Measurements from ENCODE around the gene FBXW12.

Gene FBXW12

DNA sequence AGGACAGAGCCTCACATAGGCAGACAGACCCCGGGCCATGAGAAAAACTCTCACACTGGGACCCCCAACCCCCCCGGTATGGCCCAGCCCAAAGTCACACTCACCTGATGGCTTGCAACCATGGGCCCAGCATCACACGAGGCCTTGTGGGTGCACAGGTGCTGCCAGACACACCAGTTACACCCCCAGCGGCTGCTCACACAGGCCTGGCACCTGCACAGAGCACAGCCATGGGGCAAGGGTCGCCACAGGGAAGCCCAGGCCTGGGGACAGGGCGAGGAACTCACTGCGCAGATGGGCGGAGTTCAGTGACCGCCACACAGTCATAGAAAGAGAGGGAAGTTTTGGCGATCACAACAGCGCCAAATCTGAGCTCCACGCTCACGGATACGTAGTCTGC, 48.5 kb downstream of the FBXW12 start:
- DNase-seq (ENCODE audit: low read depth in 2 of 3, low spot score in 1 of 3): no peak

DNA sequence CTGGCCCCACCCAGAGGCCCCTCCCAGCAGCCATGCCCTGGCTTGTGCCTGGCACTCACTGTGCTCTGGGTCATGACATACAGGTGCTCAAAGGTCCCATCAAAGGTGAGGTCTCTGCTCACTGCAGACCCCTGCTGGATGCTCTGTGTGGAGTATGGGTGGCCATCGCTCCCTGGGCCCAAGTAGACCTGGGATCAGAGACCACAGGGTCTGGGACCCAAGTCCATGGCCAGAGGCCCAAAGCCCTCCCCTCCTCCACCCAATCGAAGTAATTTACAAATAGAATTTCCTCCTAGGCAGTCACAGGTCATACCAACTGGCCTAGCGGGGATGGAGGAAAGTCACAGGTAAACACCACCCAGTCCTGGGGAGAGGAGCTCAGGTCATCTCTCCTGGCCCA, 50.3 kb downstream of the FBXW12 start:
- DNase-seq (ENCODE audit: low read depth in 2 of 3, low spot score in 1 of 3): no peak

DNA sequence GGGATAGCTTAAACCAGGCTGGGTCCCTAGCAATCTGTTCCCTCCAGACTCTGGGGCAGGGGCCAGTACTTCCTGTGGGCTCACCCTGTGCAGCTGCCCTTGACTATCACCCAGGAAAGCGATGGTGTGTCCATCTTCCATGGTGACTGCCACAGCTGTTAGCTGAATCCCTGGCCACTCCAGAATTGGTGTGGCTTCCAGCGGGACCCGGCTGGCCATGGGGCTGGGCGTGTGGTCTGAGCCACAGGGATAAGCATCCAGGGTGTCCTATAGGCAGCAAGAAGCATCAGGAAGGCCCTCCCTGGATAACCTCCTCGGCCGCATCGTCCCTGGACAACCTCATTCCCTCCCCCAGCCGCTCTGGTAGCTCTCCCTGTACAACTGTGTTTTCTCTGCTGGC, 50.7 kb downstream of the FBXW12 start:
- no peak for DNase-seq (ENCODE audit: low read depth in 2 of 3, low spot score in 1 of 3)

DNA sequence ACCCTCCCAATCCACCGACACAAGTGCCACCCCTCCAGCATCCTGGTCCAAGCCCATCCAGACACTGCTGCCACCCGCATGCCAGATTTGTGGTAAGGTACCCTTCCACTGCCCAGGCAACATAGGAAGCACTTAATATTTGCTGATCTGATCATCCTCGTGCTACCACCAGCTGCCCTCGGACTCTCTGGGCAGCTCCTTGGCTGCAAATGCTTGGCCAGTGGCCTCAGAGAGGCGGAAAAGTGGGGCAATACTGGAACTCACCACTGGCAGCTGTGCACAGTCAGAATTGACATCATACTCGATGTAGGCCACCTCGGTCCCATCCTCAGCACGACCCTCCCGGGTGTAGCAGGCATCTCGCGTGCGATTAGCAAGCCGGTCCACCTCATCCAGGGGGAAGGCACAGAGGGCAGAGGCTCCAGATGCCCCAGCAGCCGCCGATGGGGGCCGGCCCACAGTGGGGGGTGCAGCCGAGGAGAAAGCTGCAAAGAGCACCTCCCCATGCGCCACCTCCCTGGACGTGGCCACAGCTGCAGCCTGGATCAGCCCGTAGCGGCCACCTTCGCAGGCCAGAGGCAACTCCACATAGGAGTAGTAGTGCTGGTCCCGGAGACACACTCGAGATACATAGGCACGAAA, 51.3 kb downstream of the FBXW12 start:
- no peak for DNase-seq (ENCODE audit: low read depth in 2 of 3, low spot score in 1 of 3)

DNA sequence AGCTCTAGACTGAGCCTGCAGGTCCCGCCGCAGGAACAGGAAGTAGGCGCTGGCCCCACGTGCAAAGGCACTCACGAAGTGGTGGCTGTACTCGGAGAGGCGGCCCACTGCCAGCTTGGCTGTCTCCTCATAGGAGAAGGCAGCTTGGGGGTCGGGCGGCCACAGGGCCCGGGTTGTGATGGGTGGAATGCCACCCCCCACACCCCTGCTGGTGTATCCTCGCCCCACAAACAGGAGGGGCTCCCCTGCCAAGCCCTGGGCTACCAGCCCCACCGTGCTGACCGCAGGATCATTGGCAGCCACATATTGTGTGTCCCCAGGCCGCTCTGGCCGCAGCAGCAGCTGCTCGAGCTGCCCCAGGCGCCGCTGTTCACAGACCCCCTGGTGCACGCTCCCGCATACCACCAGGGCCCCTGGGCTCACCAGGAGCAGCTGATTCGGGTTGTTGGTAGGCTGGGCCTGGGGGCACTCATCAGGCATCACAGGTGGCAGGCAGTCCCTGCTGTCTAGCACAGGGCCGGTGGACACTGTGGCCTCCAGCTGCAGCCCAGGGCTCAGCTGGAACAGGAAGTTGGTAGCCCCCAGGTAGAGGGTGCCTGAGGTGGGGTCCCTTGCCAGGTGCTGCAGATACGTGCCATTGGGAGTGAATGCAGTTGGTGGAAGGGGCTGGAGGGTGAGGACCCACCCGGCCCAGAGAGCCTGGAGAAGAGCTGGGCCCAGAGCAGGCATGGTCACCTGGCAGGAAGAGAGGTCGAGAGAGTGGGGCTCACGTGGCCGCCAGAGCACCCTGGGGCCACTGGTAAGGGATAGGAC, 52.1 kb downstream of the FBXW12 start:
- DNase-seq (ENCODE audit: low read depth in 2 of 3, low spot score in 1 of 3): no peak

DNA sequence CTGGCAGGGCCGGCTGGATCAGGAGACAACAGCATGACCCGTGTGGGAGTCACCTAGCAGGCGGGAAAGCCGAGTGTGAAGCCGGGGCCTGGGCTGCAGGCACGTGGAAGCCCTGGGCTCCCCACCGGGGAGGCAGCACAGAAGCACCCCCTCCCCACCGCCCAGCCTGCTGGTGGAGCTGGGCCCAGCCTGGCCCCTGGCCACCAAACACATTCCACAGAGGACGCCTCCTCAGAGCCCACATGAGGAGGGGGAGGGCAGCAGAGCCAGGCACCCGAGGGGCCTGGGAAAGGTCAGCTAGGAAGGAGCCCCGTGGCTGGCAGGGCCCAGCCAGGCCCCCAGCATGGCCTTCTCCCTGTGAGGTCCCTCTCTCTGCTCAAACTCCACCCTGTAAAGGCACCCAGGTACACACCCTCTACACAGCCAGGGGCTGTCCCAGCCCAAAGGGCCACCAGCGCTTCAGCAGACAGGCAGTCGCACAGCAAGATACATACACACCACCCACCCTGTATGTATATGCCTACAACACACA, 53.3 kb downstream of the FBXW12 start:
- DNase-seq (ENCODE audit: low read depth in 2 of 3, low spot score in 1 of 3): no peak

DNA sequence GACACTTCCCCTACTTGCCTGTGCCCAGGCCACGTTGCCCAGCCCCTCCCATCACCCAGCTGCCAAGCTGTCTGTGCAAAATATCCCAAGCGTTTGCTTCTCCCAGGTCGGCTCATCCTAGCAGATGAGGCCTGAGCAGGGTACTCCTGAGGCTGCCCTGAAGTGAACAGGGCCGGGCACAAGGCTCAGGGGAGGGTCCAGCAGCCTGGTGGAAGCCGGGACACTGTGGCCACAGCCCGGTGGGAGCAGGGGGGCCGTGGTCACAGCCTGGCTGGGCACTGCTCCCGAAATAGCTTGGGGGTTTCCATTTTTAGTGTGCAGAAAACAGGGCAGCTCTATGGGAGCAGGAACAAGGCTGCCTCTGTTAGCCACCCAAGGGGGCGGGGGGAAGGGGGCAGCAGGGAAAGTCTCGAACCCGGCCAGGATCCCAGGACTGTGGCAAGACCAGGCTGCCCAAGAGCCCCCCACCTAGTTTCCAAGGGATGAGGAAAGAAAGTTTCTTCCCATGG, 54.4 kb downstream of the FBXW12 start:
- DNase-seq (ENCODE audit: low read depth in 2 of 3, low spot score in 1 of 3): no peak

DNA sequence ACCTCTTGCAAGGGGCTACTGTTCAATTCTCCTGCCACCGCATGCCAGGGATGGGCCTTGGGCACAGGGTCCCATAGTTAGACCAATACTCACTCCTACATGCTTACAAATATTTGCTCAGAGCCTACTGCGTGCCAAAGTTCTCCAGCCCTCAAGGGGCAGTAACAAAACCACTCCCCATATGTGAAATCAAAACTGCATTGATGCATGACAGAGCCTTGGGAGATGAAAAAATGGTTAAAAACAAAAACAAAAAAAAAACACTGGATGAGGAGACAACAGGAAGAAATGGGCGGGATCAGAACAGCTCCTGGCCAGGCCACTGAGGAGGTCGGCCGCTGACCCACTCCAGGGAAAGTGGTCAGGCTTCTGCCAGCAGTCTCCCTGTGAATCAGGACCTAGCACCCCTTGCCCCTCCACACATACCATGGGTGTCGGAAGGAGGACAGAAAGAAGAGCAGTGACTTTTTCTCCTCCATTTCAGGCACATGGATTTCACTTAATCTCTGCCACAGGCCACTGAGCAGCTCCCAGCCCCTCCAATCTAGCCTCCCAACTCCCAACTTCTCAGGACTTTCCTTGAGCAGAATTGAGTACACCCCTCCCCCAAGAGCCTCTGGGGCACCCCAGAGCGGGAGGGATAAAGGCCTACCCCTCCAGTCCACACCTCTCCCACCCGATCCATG, 55.1 kb downstream of the FBXW12 start:
- no peak for DNase-seq (ENCODE audit: low read depth in 2 of 3, low spot score in 1 of 3)

DNA sequence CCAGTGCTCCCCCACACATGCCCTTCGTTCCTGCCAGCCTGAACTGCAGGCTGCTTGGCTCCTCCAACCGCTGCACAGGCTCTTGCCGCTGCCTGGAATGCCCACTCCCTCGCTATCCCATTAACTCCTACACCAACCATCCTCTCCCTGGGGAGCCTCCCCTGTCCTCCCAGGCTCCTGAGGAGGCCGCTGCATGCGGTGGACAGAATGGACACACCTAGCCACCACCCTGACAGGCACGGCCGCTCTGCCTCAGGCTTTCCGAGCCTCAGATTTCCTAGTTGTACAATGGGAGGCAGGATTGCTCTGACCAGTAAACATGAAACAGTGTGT, 55.6 kb downstream of the FBXW12 start:
- DNase-seq (ENCODE audit: low read depth in 2 of 3, low spot score in 1 of 3): no peak

DNA sequence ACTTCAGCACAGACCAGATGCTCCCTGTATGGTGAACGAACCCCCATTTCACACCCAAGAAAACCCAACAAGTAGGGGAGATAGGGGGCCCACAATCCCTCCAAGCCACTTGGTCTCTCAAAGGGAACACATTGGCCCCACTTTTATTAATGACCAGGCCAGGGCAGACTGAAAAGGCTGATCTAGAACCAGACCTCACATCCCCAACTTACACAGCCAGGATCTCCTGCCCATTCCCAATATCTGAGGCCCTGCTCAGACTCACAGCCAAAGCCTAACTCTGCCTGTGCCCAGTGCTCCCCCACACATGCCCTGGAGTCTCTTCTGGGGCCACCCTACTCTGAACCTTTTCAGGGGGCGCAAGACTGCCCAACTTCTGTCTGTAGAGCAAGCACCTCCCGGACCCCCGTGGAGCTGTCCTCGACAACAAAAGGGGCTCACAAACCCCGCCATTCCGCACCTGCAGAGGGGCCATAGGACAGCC, 56.1 kb downstream of the FBXW12 start:
- DNase-seq (ENCODE audit: low read depth in 2 of 3, low spot score in 1 of 3): no peak

DNA sequence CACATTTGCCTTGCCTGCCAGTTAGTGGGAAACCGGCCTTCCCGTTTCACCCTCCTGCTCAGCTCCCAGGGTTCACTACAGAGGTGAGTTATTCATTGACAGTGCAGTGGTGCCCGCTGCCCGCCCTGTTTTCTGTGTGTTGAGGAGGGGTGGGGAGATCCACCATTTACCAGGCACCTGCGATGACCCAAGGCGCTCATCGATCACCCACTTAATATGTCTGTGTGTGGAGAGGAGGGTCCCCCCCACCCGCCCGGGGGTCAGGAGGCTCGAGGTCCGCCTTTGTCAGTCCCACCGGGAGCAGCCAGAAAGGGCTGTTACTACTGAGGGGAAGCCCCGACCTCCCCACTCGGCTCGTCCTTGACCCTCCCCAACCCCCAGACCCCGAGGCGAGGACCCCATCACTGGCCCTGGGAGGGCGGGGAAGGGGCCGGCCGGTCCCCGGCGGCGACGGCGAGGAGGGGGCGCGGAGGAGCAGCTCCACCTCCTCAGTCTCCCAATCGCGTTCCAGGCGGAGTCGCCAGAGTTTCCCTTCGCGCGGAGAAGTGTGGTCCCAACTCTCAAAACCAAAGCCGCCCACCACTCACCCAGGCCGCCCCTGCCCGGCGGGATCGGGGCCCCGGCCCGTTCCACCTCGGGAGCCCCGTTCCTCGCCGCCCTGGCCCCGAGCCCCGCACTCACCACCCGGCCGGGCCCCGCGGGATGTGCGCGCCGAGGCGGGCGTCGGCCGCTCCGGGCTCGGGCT, 56.7 kb downstream of the FBXW12 start:
- peak in 1 of 3 donors; percentile 8 for DNase-seq (ENCODE audit: low read depth in 2 of 3, low spot score in 1 of 3)

DNA sequence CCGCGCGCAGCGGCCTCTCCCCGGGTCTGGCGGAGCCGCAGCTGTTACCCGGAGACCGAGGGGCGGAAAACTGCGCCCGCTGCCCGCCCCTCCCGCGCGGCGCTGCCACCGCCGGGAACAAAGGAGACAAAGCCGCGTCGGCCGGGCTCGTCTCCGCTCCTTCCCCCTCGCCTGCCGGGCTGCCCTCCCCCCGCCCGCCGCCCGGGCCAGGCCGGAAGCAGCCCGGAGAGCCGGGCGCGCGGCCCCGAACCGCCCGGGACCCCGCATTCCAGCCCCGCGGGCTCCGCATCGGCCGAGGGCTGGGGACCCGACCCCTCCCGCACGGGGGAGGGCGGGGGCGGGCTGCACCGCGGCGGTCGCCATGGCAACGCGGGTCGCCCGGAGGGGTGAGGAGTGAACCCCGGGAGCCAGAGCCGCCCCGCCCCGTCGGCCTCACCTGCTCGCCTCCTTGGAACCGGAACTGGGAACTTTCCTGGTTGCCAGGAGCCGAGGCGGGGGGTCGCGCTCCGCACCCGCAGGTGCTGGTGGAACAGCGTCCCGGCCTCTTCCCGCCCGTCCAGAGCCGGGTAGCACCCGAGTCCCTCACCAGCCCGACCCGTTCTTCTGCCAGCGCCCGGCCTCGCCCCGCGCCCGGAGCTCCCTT, 57.4 kb downstream of the FBXW12 start:
- DNase-seq (ENCODE audit: low read depth in 2 of 3, low spot score in 1 of 3): peak in 2 of 3 donors; percentile 24 to 45

DNA sequence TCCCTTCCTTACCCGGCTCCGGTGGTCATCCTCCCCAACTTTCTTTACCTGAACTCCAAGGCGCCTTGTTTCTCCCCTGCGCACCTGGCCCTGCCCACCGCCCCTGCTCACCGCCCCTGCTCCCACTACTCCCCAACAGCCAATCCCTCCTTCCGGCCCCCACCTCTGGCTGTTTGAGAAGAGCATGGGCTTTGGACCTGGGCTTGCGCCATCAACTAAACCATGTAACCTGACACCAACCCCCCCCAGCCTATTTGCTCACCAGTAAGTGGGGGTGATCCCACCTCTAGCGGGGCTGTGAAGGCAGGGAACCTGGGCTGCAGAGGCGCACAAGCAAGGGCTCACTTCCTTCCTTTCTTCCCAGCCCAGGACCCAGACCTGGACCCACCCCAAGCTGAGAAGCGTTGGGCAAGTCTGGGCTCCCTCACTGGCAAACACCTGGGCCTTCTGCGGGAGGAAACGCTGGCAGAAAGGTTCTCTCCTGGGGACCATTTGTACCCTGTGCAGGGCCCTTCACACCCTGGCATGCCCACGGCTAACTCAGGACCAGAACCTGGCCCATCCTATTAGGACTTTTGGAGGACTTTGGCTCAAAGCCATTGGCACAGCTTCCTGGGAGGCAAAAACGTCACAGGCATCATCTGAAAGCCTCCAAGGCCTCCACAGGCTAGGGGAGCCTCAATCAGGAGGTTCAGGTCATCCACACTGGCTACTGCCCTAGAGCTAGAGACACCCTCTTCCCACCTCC, 58.1 kb downstream of the FBXW12 start, which contains the start of gene PLXNB1:
Gene PLXNB1, minus strand, starts transcription at position 127 of the 748 bp plus-strand sequence. CDS start 5,475 bp downstream, outside the sequence.
- no peak for DNase-seq (ENCODE audit: low read depth in 2 of 3, low spot score in 1 of 3)

DNA sequence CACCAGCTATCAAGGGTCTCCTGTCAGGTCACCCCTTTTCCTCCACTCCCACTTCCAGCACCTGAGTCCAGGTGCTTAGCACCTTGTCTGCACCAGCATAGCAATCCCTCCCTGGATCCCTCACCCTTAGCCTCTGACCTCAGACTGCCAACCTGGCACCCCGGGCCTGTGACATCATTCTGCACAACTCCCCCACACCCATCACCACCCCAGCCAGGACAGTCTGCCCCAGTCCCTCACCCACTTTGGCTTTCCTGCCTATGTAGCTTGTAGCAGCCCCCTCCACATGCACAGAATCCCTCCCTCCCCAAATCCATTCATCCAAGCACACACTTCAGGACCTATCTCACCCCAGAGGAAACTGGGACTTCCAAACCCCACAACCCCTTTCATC, 58.7 kb downstream of the FBXW12 start:
- DNase-seq (ENCODE audit: low read depth in 2 of 3, low spot score in 1 of 3): no peak

DNA sequence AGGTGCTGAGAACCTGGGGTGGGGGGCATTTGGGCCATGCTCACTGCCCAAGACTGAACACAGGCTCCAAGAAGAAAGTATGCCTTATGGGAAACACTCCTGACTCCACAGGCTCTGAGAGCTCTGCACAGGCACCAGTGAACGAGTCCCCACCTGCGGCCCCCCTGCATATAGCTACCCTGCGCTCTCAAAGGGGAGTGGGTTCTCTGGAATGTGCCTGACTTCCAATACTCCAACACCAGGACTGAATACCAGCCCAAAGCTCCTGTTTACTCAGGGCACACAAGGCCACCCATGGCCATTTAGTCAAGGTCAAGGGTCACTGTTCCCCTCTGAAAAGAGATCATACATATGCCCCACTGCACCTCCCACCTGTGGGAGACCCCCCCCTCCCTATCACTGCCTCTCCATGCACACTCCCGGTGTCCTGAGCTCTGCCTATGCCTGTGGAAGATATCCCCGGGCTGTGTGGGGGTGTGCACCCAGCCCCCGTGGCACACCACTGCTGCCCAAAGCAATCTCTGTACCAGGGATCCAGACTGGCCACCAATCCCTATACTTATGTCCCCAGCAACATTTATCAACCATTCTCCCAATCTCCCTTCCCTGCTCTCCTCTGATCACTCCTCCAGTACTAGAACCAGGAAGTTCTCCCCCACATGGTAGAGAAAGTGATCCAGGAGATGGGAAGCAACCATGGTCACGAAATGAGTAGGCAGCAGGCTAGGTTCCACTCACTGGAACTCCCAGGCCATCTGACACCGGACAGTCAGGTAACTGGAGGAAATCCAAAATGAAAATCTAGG, 59.4 kb downstream of the FBXW12 start:
- DNase-seq (ENCODE audit: low read depth in 2 of 3, low spot score in 1 of 3): no peak

DNA sequence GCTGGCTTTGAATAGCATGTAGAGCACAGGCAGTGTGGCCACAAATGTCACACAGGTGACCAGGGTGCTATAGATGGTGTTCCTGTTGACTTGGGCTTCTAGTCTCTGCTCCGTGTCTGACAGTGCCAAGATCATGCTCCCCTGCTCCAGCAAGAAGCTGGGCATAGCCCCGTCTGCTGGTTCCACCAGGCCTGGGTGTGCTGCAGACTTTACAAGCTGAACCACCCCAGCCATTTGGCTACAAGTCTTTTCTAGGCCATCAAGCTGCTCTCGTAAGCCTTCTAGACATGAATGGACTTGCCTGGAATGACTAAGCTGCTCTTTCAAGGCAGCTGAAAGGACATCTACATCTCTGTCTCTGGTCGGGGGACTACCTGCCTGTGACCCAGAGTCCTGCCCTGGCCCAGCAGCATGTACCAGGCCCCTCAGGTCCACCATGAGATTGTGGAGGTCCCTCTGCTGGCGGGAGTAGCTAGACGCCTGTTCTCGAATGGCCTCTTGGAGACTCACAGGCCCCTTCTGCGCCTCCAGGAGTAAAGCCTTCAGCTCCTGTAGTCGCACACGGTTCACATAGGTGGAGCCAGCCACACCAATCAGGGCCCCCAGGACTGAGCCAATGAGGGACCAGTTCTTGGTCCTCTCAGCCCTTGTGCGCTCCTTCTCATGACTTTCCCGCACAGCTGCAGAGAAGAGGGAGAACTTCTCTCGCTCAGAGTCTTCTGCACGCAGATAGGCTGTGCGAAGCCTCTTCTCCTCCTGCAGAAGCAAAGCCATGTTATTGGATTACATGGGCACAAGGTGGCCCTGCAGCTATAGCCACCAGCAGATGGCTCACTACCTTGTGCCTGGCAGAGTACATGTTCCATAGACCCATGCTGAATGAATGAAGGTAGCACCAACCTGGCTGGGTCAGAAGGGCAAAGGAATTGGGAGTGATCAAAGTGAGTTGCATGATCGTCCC, 60.7 kb downstream of the FBXW12 start:
- no peak for DNase-seq (ENCODE audit: low read depth in 2 of 3, low spot score in 1 of 3)

DNA sequence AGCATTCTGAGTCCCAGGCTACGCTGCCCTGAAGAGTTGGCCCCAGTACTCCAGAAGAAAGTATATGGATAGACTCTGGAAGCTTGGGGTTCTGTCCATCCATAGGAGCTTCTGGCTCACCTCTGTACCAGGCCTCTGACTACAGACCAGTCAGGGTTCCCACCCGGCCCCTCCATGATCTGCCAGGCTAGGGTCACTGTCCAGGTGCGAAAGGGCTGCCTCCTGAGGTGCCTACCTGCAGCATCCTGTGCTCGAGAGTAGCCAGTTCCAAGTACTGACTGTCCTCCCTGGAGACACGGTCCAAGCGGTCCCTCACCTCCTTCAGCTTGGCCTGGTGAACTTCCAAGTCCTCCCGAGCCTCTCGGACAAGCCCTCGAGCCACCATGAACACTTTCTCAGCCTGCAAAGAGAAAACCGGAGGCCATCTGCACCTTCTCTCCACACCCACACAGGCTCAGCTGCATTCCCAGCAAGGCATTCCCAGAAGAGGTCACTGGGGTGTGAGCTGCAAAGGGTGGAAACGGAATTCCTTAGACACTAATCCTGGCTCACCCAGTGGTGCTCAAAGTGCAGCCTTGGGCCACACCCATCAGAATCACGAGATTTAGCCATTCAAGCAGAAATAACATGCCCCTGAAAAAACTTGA, 61.6 kb downstream of the FBXW12 start:
- no peak for DNase-seq (ENCODE audit: low read depth in 2 of 3, low spot score in 1 of 3)

Measured in stimulated activated CD4-positive, alpha-beta T cell treated with anti-CD3 and anti-CD28 coated beads, Interleukin-12 subunit alpha, Interleukin-12 subunit beta, amount 100 ng/mL, for 48 hours (primary cell).